Mesenchymal stem cell (in vitro differentiated cells and primary cell): Measurements from ENCODE around the gene C1orf167.

Experiments
- DNase-seq: peaks from one replicate; pipeline ENCODE4 v3.0.0-alpha.2; 2013
- H2AFZ ChIP-seq: one replicate; pipeline ENCODE4 v1.6.1; 2013; ENCODE audit warnings: low read depth, mild to moderate bottlenecking, control low read depth, inconsistent platforms, low read length, moderate library complexity
- H2AK5ac ChIP-seq: 2 replicates; pipeline ENCODE4 v1.6.1; 2013; ENCODE audit warnings: low read length, moderate library complexity, mild to moderate bottlenecking, inconsistent platforms; ENCODE audit not compliant: severe bottlenecking
- H2BK120ac ChIP-seq: one replicate; pipeline ENCODE4 v1.6.1; 2013; ENCODE audit warnings: low read depth, mild to moderate bottlenecking, inconsistent platforms, low read length, moderate library complexity
- H2BK12ac ChIP-seq, 2 experiments: one replicate each; pipeline ENCODE4 v1.6.1; 2013; ENCODE audit warnings: inconsistent platforms in 2 of 2, low read length in 2 of 2, mild to moderate bottlenecking in 2 of 2, moderate library complexity in 2 of 2, control low read depth in 1 of 2
- H2BK15ac ChIP-seq: one replicate; pipeline ENCODE4 v1.6.1; 2013; ENCODE audit warnings: mild to moderate bottlenecking, low read depth, inconsistent platforms; ENCODE audit not compliant: poor library complexity, severe bottlenecking
- H2BK5ac ChIP-seq: 2 replicates; pipeline ENCODE4 v1.6.1; 2013; ENCODE audit warnings: low read depth, mild to moderate bottlenecking, low read length, control low read depth, inconsistent platforms; ENCODE audit not compliant: poor library complexity, severe bottlenecking
- H3K14ac ChIP-seq, 2 experiments: one replicate each; pipeline ENCODE4 v1.6.1; 2013; ENCODE audit warnings: inconsistent platforms in 2 of 2, low read length in 2 of 2, control low read depth in 1 of 2, mild to moderate bottlenecking in 1 of 2, moderate library complexity in 1 of 2
- H3K18ac ChIP-seq, 2 experiments: one replicate each; pipeline ENCODE4 v1.6.1; 2013; ENCODE audit warnings: inconsistent platforms in 2 of 2, low read length in 2 of 2, control low read depth in 1 of 2, low read depth in 1 of 2, mild to moderate bottlenecking in 1 of 2
- H3K23ac ChIP-seq, 2 experiments: one replicate each; pipeline ENCODE4 v1.6.1; 2013; ENCODE audit warnings: inconsistent platforms in 2 of 2, low read length in 2 of 2, mild to moderate bottlenecking in 2 of 2, moderate library complexity in 2 of 2, control low read depth in 1 of 2
- H3K27ac ChIP-seq: 2 replicates; pipeline ENCODE4 v1.5.1; 2013; ENCODE audit warnings: mild to moderate bottlenecking, moderate library complexity, low read length, control low read depth, inconsistent platforms; ENCODE audit not compliant: poor library complexity, severe bottlenecking
- H3K27me3 ChIP-seq, 2 experiments: 2 replicates each; pipeline versions ENCODE4 v1.6.1 to v1.7.0; 2013; ENCODE audit warnings: low read length in 2 of 2, mild to moderate bottlenecking in 2 of 2, moderate library complexity in 2 of 2, control low read depth in 1 of 2, inconsistent platforms in 1 of 2; ENCODE audit not compliant: control insufficient read depth in 1 of 2, insufficient read depth in 1 of 2
- H3K36me3 ChIP-seq, 2 experiments: 2 replicates each; pipeline versions ENCODE4 v1.6.1 to v1.7.0; 2013; ENCODE audit warnings: low read length in 2 of 2, control low read depth in 1 of 2, inconsistent platforms in 1 of 2, low read depth in 1 of 2, mild to moderate bottlenecking in 1 of 2; ENCODE audit not compliant: insufficient read depth in 2 of 2, control insufficient read depth in 1 of 2
- H3K4ac ChIP-seq, 2 experiments: one replicate each; pipeline ENCODE4 v1.6.1; 2013; ENCODE audit warnings: inconsistent platforms in 2 of 2, low read length in 2 of 2, mild to moderate bottlenecking in 2 of 2, moderate library complexity in 2 of 2, control low read depth in 1 of 2, low read depth in 1 of 2
- H3K4me1 ChIP-seq: 2 replicates; pipeline ENCODE4 v1.6.1; 2013; ENCODE audit warnings: low read depth, low read length, control low read depth; ENCODE audit not compliant: control insufficient read depth, insufficient read depth
- H3K4me2 ChIP-seq: 2 replicates; pipeline ENCODE4 v1.6.1; 2013; ENCODE audit warnings: low read length, mild to moderate bottlenecking, inconsistent platforms; ENCODE audit not compliant: poor library complexity, severe bottlenecking
- H3K4me3 ChIP-seq, 2 experiments: 2 replicates each; pipeline versions ENCODE4 v1.5.1 to v1.7.0; 2013; ENCODE audit warnings: low read length in 2 of 2, mild to moderate bottlenecking in 2 of 2, control low read depth in 1 of 2, low read depth in 1 of 2; ENCODE audit not compliant: insufficient read depth in 1 of 2
- H3K79me1 ChIP-seq: replicated peaks from 2 replicates; pipeline ENCODE4 v1.6.1; 2013; ENCODE audit warnings: mild to moderate bottlenecking, control low read depth, low read length, inconsistent platforms; ENCODE audit not compliant: poor library complexity, severe bottlenecking
- H3K9ac ChIP-seq: 2 replicates; pipeline ENCODE4 v1.7.0; 2013; ENCODE audit warnings: mild to moderate bottlenecking, low read length, moderate library complexity
- H3K9me3 ChIP-seq: 2 replicates; pipeline ENCODE4 v1.7.0; 2013; ENCODE audit warnings: mild to moderate bottlenecking, low read length; ENCODE audit not compliant: control insufficient read depth
- H4K8ac ChIP-seq: one replicate; pipeline ENCODE4 v1.6.1; 2013; ENCODE audit warnings: inconsistent platforms, mild to moderate bottlenecking, low read length, moderate library complexity
- H4K91ac ChIP-seq: one replicate; pipeline ENCODE4 v1.6.1; 2013; ENCODE audit warnings: mild to moderate bottlenecking, low read length, inconsistent platforms
- WGBS: methylation state at CpG from one replicate; pipeline ENCODE4 v1.1.7; 2013; ENCODE audit warnings: mixed read lengths; 5-methylcytosine and 5-hydroxymethylcytosine counted together

Gene C1orf167

DNA sequence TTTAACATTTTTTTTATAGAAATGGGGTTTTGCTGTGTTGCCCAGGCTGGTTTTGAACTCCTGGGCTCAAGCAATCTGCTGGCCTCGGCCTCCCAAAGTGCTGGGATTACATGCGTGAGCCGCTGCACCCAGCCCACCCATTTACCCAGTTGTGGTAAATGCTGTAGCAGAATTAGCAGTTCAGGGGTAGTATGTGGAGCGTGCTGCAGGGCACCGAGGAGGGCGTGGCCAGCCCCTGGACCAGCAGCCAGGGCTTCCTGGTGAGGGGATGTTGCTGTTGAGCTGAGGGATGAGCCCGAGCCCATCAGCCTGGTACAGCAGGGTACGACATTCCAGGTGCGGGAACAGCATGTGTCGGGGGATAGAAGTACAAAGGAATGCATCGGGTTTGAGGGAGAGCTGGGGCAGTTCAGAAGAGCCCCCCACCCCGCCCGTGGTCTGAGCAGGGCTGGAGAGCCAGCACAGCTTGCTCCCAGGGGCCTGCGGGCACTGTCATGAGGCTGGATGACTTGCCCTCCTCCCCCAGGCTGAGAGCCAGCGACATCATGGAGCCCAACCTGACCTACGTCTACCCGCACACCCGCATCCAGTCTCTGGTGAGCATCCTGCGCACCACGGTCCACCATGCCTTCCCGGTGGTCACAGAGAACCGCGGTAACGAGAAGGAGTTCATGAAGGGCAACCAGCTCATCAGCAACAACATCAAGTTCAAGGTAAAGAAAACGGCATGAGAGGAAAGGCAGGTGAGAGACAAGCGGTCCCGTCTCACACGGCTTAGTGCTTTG, 73.6 kb downstream of the C1orf167 start:
- Histone ChIP-seq H3K4ac (no peak overlapping the region), H2BK15ac (no peak overlapping the region), H3K27me3 (no peaks in the 10 kb centered on the region), H3K9ac (no peak overlapping the region), H2BK5ac (no peak overlapping the region), H3K27ac (no peak overlapping the region), H3K79me1 (peaks cover 18% of the 10 kb centered on the region), H3K9me3 (no peaks in the 10 kb centered on the region), H2AK5ac (no peak overlapping the region), H2AFZ (no peak overlapping the region), H3K4me1 (no peaks in the 10 kb centered on the region), H3K4me3 (no peak overlapping the region), H3K23ac (no peak overlapping the region), H4K8ac (peak overlapping the region; percentile 12), H4K91ac (peak overlapping the region; percentile 6), H3K36me3 (peaks cover 79 to 96% of the 10 kb centered on the region in 2 experiments), H2BK12ac (no peak overlapping the region), H3K4me2 (no peak overlapping the region), H2BK120ac (no peak overlapping the region), H3K14ac (no peak overlapping the region), H3K18ac (no peak overlapping the region)
- 97% methylated on average over 28 of the region's 28 CpGs for WGBS
- no peak for DNase-seq

DNA sequence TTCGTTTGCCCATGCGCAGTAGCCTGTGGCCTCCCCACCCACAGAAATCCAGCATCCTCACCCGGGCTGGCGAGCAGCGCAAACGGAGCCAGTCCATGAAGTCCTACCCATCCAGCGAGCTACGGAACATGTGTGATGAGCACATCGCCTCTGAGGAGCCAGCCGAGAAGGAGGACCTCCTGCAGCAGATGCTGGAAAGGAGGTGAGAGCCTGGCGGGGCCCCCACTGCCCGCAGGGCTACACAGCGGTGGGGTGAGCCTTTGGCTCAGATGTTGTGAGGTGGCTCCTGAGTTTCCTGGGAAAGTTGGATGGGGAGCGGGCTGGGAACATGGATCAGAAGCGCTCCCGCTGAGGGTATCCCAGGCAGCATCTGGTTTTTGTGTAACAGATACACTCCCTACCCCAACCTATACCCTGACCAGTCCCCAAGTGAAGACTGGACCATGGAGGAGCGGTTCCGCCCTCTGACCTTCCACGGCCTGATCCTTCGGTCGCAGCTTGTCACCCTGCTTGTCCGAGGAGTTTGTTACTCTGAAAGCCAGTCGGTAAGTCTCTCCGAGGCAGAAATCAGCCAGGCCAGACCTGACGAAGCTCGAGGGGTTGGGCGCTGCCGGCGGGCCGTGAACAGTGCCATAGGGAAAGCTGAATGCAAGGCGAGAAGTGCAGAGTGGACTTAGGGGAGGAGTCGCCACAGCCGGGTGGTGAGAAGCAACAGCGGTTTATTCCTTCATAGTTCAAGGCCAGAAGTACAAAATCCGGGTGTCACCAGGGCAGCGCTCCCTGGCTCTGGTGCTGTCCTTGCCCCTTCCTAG, 75.2 kb downstream of the C1orf167 start:
- Histone ChIP-seq H3K4me1 (peaks cover 8% of the 10 kb centered on the region), H4K91ac (no peak overlapping the region), H2BK120ac (no peak overlapping the region), H3K23ac (no peak overlapping the region), H3K36me3 (peaks cover 91 to 100% of the 10 kb centered on the region in 2 experiments), H3K4ac (no peak overlapping the region), H3K4me3 (no peak overlapping the region), H2AK5ac (no peak overlapping the region), H3K18ac (no peak overlapping the region), H3K4me2 (no peak overlapping the region), H3K27ac (no peak overlapping the region), H3K9me3 (no peaks in the 10 kb centered on the region), H2BK12ac (no peak overlapping the region), H3K79me1 (peaks cover 21% of the 10 kb centered on the region), H2BK5ac (no peak overlapping the region), H3K14ac (no peak overlapping the region), H3K27me3 (no peaks in the 10 kb centered on the region), H2AFZ (no peak overlapping the region), H4K8ac (no peak overlapping the region), H3K9ac (no peak overlapping the region), H2BK15ac (no peak overlapping the region)
- WGBS: 95% methylated on average over 34 of the region's 36 CpGs
- DNase-seq: no peak

DNA sequence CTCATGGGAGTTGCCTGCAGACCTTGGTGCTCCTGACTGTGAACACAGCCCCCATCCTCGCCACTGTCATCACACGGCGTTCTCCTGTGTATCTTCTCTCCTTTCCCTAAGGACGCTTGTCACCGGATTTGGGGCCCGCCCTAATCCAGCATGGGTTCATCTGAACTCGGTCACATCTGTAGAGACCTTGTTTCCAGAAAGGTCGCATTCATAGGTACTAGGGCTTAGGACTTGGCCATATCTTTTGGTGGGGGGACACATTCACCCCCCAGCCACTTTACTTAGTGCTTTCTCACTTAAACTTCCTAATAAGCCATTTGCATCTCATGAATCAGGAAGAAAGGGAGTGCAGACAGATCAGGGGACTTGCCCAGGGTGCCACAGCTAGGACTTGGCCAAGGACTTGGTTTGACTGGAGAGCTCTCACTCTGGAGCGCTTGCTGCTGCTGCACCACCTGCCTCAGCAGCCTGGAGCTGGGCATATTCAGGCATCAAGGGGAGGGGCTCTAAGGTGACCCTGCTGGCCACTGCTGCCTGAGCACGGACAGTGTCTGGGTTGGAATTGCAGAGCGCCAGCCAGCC, 75.9 kb downstream of the C1orf167 start:
- H2BK15ac ChIP-seq: no peak overlapping the region
- no peak overlapping the region for H4K91ac ChIP-seq
- H3K9ac ChIP-seq: no peak overlapping the region
- no peak overlapping the region for H2AFZ ChIP-seq
- H3K27ac ChIP-seq: no peak overlapping the region
- H3K23ac ChIP-seq: no peak overlapping the region
- H3K9me3 ChIP-seq: no peaks in the 10 kb centered on the region
- peaks cover 94 to 100% of the 10 kb centered on the region in 2 experiments for H3K36me3 ChIP-seq
- H3K27me3 ChIP-seq: no peaks in the 10 kb centered on the region
- no peak overlapping the region for H2BK120ac ChIP-seq
- no peak overlapping the region for H3K14ac ChIP-seq
- 88% methylated on average over 11 of the region's 11 CpGs for WGBS
- no peak overlapping the region for H2AK5ac ChIP-seq
- H3K4me1 ChIP-seq: peaks cover 12% of the 10 kb centered on the region
- no peak overlapping the region for H2BK5ac ChIP-seq
- no peak overlapping the region for H3K4me2 ChIP-seq
- H3K4ac ChIP-seq: no peak overlapping the region
- H3K4me3 ChIP-seq: no peak overlapping the region
- no peak overlapping the region for H3K18ac ChIP-seq
- peaks cover 22% of the 10 kb centered on the region for H3K79me1 ChIP-seq
- DNase-seq: no peak
- no peak overlapping the region for H4K8ac ChIP-seq
- no peak overlapping the region for H2BK12ac ChIP-seq
